GM12891 (cell line): Measurements from ENCODE around the gene CHID1.

Source experiments
- DNase-seq: peaks from one replicate; pipeline ENCODE4 v3.0.0; 2011; ENCODE audit warnings: low spot score; ENCODE audit not compliant: insufficient read length
- FAIRE-seq: peaks from 2 replicates; lab custom pipeline; 2011; peaks lifted over from hg19 to GRCh38; lab: Jason Lieb, UNC
- PAX5 ChIP-seq: IDR thresholded peaks from 2 replicates; pipeline ENCODE4 v1.6.1; 2011; ENCODE audit warnings: low read length, moderate library complexity, mild to moderate bottlenecking; ENCODE audit not compliant: insufficient read depth, severe bottlenecking
- POLR2A ChIP-seq: IDR thresholded peaks from 2 replicates; pipeline ENCODE4 v1.6.1; 2011; ENCODE audit warnings: low read depth, low read length, control low read depth
- POLR2AphosphoS5 ChIP-seq: IDR thresholded peaks from 2 replicates; pipeline ENCODE4 v1.6.1; 2011; ENCODE audit warnings: low read depth, low read length, control low read depth
- POU2F2 ChIP-seq: IDR thresholded peaks from 2 replicates; pipeline ENCODE4 v1.6.1; 2011; ENCODE audit warnings: low read depth, mild to moderate bottlenecking, control low read depth, low read length, moderate library complexity
- SPI1 ChIP-seq: IDR thresholded peaks from 2 replicates; pipeline ENCODE4 v1.6.1; 2011; ENCODE audit warnings: low read depth, low read length, control low read depth
- TAF1 ChIP-seq: IDR thresholded peaks from 2 replicates; pipeline ENCODE4 v1.6.1; 2011; ENCODE audit warnings: low read depth, low read length, control low read depth

CHID1 gene

GRCh38 chr11:859394-860131 is 51.0 kb downstream of the CHID1 start:
- DNase-seq (no peak), FAIRE-seq (no peak)
- TF ChIP-seq POLR2AphosphoS5 (no peak), PAX5 (no peak), TAF1 (no peak), SPI1 (no peak), POU2F2 (no peak), POLR2A (no peak)

- FAIRE-seq = no peak
- no peak for DNase-seq
- no peak for TF ChIP-seq TAF1
- TF ChIP-seq POLR2AphosphoS5 = no peak; the same call in 1 of the 2 replicates
Measured at GRCh38 chr11:858762-859339, 51.8 kb downstream of the CHID1 start.

GRCh38 chr11:858053-858761 is 52.4 kb downstream of the CHID1 start:
- DNase-seq = no peak
- TF ChIP-seq TAF1 (no peak), SPI1 (no peak), PAX5 (no peak), POLR2A (no peak), POLR2AphosphoS5 (no peak), POU2F2 (no peak)
- FAIRE-seq = no peak

- TF ChIP-seq TAF1 (no peak), POLR2AphosphoS5 (no peak), POU2F2 (no peak), PAX5 (no peak), POLR2A (no peak), SPI1 (no peak)
- DNase-seq = no peak
- no peak for FAIRE-seq
Measured at GRCh38 chr11:856397-856796, 54.2 kb downstream of the CHID1 start.

- TF ChIP-seq POU2F2 (no peak), SPI1 (no peak), TAF1 (no peak), POLR2A (no peak), PAX5 (no peak), POLR2AphosphoS5 (no peak)
- DNase-seq = no peak
- no peak for FAIRE-seq
Measured at GRCh38 chr11:855796-856195, 54.8 kb downstream of the CHID1 start.

- no peak for DNase-seq
- FAIRE-seq = no peak
- no peak for TF ChIP-seq PAX5
- TF ChIP-seq SPI1 = no peak
- TF ChIP-seq POU2F2 = no peak
Measured at GRCh38 chr11:855330-855674, 55.3 kb downstream of the CHID1 start.

- no peak for FAIRE-seq
- DNase-seq = no peak
- TF ChIP-seq POLR2AphosphoS5 (no peak), POLR2A (no peak), TAF1 (no peak), SPI1 (no peak), PAX5 (no peak), POU2F2 (no peak)
Measured at GRCh38 chr11:854601-855329, 55.8 kb downstream of the CHID1 start.

DNA sequence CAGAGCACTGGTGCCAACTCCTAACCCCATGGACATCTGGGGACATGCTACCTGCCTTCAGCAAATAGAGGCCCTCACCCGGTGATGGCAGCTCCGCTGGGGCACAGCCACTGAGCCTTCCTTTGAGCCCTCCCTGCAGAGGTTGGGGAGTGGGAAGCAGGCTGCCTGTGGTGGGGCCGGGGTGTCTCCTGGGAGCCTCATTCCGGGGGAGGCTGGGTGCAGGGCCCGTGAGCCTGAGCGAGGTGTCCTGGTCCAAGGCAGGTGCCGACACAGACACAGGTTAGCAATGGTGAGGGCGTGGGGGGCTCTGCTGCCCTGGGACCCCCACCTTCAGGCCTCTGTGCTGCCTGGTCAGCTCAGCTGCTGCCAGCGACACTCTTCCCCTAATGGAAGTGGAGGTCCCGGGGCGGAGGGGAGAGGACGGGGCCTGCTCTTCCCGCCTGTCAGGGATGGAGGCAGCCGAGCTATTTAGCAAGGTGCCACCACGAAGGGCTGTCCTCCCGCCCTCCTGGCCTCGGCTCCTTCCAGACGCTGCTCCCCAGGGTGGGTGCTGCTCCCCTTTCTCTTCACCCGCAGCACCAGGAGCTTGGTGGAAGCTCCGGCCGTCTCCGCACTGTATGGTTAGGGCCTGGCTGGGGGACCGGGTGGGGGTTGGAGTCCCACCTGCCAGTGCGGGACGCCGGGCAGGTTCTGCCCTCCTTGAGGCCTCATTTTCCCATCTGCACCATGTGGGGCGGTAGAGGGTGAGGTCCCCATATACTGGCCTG is 56.7 kb downstream of the CHID1 start:
- no peak for TF ChIP-seq POLR2AphosphoS5
- no peak for TF ChIP-seq POU2F2
- no peak for TF ChIP-seq SPI1
- TF ChIP-seq PAX5 = no peak
- TF ChIP-seq TAF1 = no peak
- no peak for TF ChIP-seq POLR2A
- DNase-seq (no peak), FAIRE-seq (no peak)

- no peak for TF ChIP-seq PAX5
- TF ChIP-seq TAF1 = no peak
- no peak for TF ChIP-seq POLR2A
- TF ChIP-seq POU2F2 = no peak
- no peak for TF ChIP-seq SPI1
- no peak for TF ChIP-seq POLR2AphosphoS5
- no peak for FAIRE-seq
- no peak for DNase-seq
Measured at GRCh38 chr11:852762-853161, 57.8 kb downstream of the CHID1 start.
